MM.1S (cell line): ENCODE data around the gene SCAF4.

Experiments
- EZH2 ChIP-seq: fragments of 300-600 bp; sonication (generic); optimal IDR thresholded peaks from 2 replicates; pipeline ENCODE3; 2017; ENCODE audit warnings: low read depth, mild to moderate bottlenecking, antibody characterized with exemption, low read length, mixed read lengths
- EZH2phosphoT487 ChIP-seq: fragments of 300-600 bp; sonication (generic); IDR thresholded peaks from 2 replicates; pipeline ENCODE4 v1.6.1; 2018; ENCODE audit warnings: antibody characterized with exemption, low read length
- TF ChIP-seq, protein P1 (sequence below): fragments of 300-600 bp; sonication (generic); IDR thresholded peaks from 2 replicates; pipeline ENCODE4 v1.5.1; 2016; ENCODE audit warnings: antibody characterized with exemption, low read length, mixed read lengths

DNA sequence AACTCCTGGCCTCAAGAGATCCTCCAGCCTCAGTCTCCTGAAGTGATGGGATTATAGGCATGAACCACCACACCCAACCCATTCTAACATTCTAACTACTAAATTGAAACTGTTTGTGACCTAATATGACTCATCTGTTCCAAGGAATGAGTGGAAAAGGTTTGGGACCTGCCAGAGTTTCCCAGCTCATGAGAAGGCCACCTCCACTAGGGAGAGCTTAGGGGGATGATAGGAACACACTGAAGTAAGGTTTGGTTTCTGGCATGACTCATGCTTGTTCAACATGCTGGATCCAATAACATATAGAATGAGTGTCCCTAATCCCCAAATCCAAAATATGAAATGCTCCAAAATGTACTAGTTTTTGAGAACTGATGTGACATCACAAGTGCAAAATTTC is 18.9 kb upstream of the SCAF4 start:
- TF ChIP-seq, protein P1, sequence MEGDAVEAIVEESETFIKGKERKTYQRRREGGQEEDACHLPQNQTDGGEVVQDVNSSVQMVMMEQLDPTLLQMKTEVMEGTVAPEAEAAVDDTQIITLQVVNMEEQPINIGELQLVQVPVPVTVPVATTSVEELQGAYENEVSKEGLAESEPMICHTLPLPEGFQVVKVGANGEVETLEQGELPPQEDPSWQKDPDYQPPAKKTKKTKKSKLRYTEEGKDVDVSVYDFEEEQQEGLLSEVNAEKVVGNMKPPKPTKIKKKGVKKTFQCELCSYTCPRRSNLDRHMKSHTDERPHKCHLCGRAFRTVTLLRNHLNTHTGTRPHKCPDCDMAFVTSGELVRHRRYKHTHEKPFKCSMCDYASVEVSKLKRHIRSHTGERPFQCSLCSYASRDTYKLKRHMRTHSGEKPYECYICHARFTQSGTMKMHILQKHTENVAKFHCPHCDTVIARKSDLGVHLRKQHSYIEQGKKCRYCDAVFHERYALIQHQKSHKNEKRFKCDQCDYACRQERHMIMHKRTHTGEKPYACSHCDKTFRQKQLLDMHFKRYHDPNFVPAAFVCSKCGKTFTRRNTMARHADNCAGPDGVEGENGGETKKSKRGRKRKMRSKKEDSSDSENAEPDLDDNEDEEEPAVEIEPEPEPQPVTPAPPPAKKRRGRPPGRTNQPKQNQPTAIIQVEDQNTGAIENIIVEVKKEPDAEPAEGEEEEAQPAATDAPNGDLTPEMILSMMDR, result no peak
- TF ChIP-seq EZH2, result no peak
- no peak for TF ChIP-seq EZH2phosphoT487
